A673 (cell line): Measurements from ENCODE around the gene PERP. TPM values are rescaled to one million over a fixed set of nuclear protein-coding genes. Genes with fewer than 3 reads are reported as not detected.

Experiments
- BruUV-seq: library from RNA; stranded (reverse); fragments of 400-500 nt; replicated peaks from 2 replicates; lab custom pipeline; 2021; lab: Mats Ljungman, UMichigan
- CTCF ChIA-PET: fragments of 300-600 bp; sonication (Branson Sonifier 250); formaldehyde crosslinking; loops from one replicate; lab custom pipeline; 2022; ENCODE audit warnings: antibody characterized with exemption; lab: Charles Lee
- POLR2A ChIA-PET: fragments of 300-600 bp; sonication (Branson Sonifier 250); formaldehyde crosslinking; loops from one replicate; lab custom pipeline; 2022; ENCODE audit warnings: antibody characterized with exemption; ENCODE audit not compliant: low non-redundant PET; lab: Charles Lee
- DNase-seq: peaks from one replicate; pipeline ENCODE4 v3.0.0-alpha.2; 2015; ENCODE audit warnings: low spot score
- H3K27ac ChIP-seq: fragments of 200-600 bp; sonication (generic); 2 replicates; pipeline ENCODE4 v1.5.1; 2016; ENCODE audit warnings: mixed run types, low read depth, mild to moderate bottlenecking, mixed read lengths, antibody characterized with exemption, low read length; ENCODE audit not compliant: poor library complexity, severe bottlenecking
- H3K27me3 ChIP-seq: fragments of 200-600 bp; sonication (generic); replicated peaks from 2 replicates; pipeline ENCODE4 v1.6.1; 2017; ENCODE audit warnings: mixed run types, low read depth, mild to moderate bottlenecking, mixed read lengths, antibody characterized with exemption, low read length; ENCODE audit not compliant: insufficient read depth, poor library complexity
- H3K36me3 ChIP-seq: fragments of 200-600 bp; sonication (generic); 2 replicates; pipeline ENCODE4 v1.6.1; 2016; ENCODE audit warnings: mixed run types, mild to moderate bottlenecking, mixed read lengths, antibody characterized with exemption, low read length; ENCODE audit not compliant: insufficient read depth, poor library complexity, severe bottlenecking
- H3K4me1 ChIP-seq: fragments of 200-600 bp; sonication (generic); 2 replicates; pipeline ENCODE4 v1.6.1; 2017; ENCODE audit warnings: mixed run types, mild to moderate bottlenecking, mixed read lengths, antibody characterized with exemption, low read length; ENCODE audit not compliant: insufficient read depth, poor library complexity, severe bottlenecking
- H3K4me3 ChIP-seq: fragments of 200-600 bp; sonication (generic); 2 replicates; pipeline ENCODE4 v1.5.1; 2016; ENCODE audit warnings: low read depth, mixed run types, mild to moderate bottlenecking, mixed read lengths, low read length; ENCODE audit not compliant: poor library complexity, severe bottlenecking
- H3K9me3 ChIP-seq: fragments of 200-600 bp; sonication (generic); 2 replicates; pipeline ENCODE4 v1.6.1; 2016; ENCODE audit warnings: mixed run types, low read depth, mild to moderate bottlenecking, mixed read lengths, antibody characterized with exemption, low read length; ENCODE audit not compliant: poor library complexity, severe bottlenecking
- EZH2 ChIP-seq: fragments of 200-600 bp; sonication (generic); IDR thresholded peaks from 2 replicates; pipeline ENCODE4 v1.6.1; 2017; ENCODE audit warnings: borderline replicate concordance, low read depth, mild to moderate bottlenecking, mixed read lengths, antibody characterized with exemption, low read length; ENCODE audit not compliant: poor library complexity, severe bottlenecking
- intact Hi-C: fragments of 100-400 bp; cut with micrococcal nuclease; formaldehyde crosslinking; loops from one replicate; pipeline ENCODE4 v1.10.0; 2022; ENCODE audit not compliant: unreplicated experiment
- total RNA-seq: library from RNA; stranded (reverse); gene quantifications from 2 replicates; pipeline ENCODE4 v1.2.3, GENCODE V29; 2021
- TF ChIP-seq, protein P1 (sequence below): fragments of 300-800, 200-600 bp; sonication (generic); conservative IDR thresholded peaks from 2 replicates; pipeline ENCODE4 v1.5.1; 2017; ENCODE audit warnings: low read depth, mild to moderate bottlenecking, antibody characterized with exemption, low read length, moderate library complexity, mixed read lengths

Gene PERP
- total RNA-seq, 1 experiment from 2014 or later: 0.71 TPM

DNA sequence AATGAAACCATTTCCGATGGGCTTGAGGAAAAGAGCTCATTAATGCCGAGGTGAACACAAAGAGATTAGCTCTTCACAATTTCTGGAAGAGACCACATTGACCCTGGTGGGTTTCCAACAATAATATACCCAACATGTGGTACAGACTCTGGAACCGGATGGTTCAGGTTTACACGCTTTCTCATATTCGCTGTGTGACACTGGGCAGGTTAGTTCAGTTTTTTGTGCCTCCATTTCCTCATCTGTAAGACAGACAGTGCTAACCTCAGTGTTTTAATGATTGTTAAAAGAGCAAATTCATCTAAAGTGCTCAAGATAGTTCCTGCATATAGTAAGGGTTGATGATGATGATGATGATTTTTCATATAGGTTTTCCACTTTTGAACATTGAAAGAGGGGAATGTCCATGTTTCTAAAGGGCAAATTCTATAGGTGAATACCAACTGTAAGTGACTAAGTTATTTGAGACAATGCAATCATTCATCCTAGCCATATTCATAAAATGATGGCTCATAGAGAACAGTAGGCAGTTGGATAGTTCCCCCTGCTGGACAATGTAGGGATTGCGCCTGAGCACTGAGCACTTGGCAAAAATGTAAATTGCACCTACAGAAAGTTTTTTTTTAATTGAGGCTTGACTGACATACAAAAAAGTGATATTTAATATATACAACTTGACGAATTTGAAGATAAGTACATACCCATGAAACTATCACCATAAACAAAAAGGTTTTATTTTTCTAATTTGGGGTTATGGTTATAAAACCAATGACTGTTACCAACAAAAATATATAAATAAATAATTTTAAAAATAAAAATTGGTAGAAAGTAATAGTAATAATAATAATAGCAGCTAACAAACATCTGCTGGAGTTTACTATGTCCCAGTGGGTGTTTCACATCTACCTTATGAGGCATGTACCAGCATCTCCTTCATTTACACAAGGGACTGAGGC, 2.1 kb upstream of the PERP start:
- Histone ChIP-seq H3K27ac (no peak overlapping the region), H3K4me1 (no peaks in the 10 kb centered on the region), H3K4me3 (no peak overlapping the region), H3K27me3 (peaks cover 50% of the 10 kb centered on the region), H3K9me3 (no peaks in the 10 kb centered on the region), H3K36me3 (no peaks in the 10 kb centered on the region)
- ChIA-PET POLR2A (no interaction called here), CTCF (interaction anchor here (1.0 kb wide), 1 partner anchor 106 kb away, joined by 3 read pairs; no protein-coding TSS in a partner anchor)
- DNase-seq: peak; percentile 67
- no TSS peak for BruUV-seq
- intact Hi-C loops: loop anchor here (1.0 to 5.0 kb wide), 2 partner anchors 108 to 402 kb away; no protein-coding TSS in a partner anchor
- TF ChIP-seq, protein P1, sequence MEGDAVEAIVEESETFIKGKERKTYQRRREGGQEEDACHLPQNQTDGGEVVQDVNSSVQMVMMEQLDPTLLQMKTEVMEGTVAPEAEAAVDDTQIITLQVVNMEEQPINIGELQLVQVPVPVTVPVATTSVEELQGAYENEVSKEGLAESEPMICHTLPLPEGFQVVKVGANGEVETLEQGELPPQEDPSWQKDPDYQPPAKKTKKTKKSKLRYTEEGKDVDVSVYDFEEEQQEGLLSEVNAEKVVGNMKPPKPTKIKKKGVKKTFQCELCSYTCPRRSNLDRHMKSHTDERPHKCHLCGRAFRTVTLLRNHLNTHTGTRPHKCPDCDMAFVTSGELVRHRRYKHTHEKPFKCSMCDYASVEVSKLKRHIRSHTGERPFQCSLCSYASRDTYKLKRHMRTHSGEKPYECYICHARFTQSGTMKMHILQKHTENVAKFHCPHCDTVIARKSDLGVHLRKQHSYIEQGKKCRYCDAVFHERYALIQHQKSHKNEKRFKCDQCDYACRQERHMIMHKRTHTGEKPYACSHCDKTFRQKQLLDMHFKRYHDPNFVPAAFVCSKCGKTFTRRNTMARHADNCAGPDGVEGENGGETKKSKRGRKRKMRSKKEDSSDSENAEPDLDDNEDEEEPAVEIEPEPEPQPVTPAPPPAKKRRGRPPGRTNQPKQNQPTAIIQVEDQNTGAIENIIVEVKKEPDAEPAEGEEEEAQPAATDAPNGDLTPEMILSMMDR: peak; percentile 94
- no peak for TF ChIP-seq EZH2

DNA sequence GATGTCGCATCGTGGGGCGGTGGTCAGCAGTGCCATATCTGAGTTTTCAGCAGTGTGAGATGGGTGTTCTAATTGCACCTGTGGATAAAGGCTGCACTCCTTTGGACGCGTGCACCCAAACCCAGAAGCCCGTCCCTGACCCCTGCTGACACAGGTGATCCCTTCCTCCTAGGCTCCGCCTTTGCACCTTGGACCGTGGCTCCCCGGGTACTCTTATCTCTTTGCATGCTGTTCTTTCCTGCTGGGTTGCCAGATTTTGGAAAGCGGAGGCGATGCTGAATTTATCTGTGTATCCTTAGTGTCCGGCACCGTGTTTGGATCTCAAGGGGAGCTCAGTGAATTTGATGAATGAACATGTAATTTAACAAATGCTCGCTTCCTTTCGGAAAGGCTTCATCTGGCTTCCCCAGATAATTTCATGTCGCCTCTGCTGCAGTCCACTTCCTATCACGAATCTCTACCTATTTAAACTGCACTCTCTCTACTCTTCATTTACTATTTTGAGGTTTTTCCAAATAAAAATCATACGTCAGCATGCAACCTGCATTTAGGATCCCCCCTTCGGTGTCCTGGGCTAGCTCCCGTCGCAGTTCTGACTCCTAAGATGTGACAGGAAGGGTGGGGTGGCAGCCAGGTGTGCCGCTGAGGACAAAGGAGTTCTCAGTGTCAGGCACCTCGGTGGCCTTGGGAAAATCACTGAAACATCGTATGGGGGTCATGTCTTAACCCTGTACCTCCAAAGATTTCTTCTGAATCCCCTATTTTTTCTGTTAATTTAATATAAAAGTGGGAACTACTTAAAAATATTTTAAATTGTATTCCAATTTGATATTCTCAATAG, 753 bp upstream of the PERP start:
- BruUV-seq: no TSS peak
- Histone ChIP-seq H3K27ac (no peak overlapping the region), H3K9me3 (no peaks in the 10 kb centered on the region), H3K4me3 (peak overlapping the region; percentile 47), H3K4me1 (no peaks in the 10 kb centered on the region), H3K27me3 (peaks cover 58% of the 10 kb centered on the region), H3K36me3 (no peaks in the 10 kb centered on the region)
- ChIA-PET CTCF (no interaction called here), POLR2A (no interaction called here)
- intact Hi-C loops: loop anchor here (5.0 kb wide), 1 partner anchor 401 kb away; no protein-coding TSS in a partner anchor
- TF ChIP-seq, protein P1: no peak
- no peak for TF ChIP-seq EZH2
- no peak for DNase-seq

DNA sequence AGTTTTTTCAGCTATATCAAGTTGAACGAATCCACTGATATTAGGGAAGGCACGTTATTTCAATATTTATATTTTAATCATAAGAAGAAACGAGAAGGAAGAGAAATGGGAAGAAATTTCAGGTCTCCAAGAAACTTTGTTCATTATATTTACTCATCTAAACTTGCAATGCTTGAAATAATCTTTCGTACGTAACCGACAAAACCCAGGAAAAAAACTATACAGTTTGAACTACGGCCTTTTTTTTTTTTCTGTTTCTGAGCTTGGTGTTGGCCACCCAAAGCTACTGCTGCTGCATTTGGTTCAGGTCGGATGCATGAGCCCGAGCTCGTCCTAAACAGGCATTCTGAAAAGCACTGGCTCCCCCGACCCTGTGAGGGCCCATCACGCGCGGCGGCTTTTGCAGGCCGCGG, 548 bp downstream of the PERP start:
- ChIA-PET POLR2A (no interaction called here), CTCF (interaction anchor here (0.6 to 1.0 kb wide), 2 partner anchors 104 to 130 kb away, joined by 3 to 6 read pairs; no protein-coding TSS in a partner anchor)
- no peak for DNase-seq
- Histone ChIP-seq H3K27me3 (peaks cover 58% of the 10 kb centered on the region), H3K27ac (no peak overlapping the region), H3K4me3 (peak overlapping the region; percentile 47), H3K9me3 (no peaks in the 10 kb centered on the region), H3K4me1 (no peaks in the 10 kb centered on the region), H3K36me3 (no peaks in the 10 kb centered on the region)
- no peak for TF ChIP-seq EZH2
- TF ChIP-seq, protein P1: no peak
- intact Hi-C loops: loop anchor here (1.0 to 5.0 kb wide), 2 partner anchors 104 to 399 kb away; no protein-coding TSS in a partner anchor
- BruUV-seq: no TSS peak
